ENCODE data around the gene RPL18.
"Not testable (repeated sequence)": the region's sequence is repeated elsewhere in the genome, so short reads cannot be mapped to it uniquely, and the experiment has no call there.

Gene RPL18

GRCh38 chr19:48634424-48635262 is 15.7 kb upstream of the RPL18 start:
- FAIRE-seq: peak; percentile 99
- peak; percentile 83 for DNase-seq (ENCODE audit: insufficient read length)

GRCh38 chr19:48634036-48634342 is 15.0 kb upstream of the RPL18 start:
- FAIRE-seq (no peak), DNase-seq (ENCODE audit: insufficient read length) (no peak)
- no peak for TF ChIP-seq TAF1 (IDR thresholded peaks at IDR 0.05; ENCODE audit: borderline replicate concordance, low read depth, low read length)

More at GRCh38 chr19:48634424-48635262, 15.7 kb upstream of the RPL18 start:
- TF ChIP-seq POLR2A (IDR thresholded peaks at IDR 0.05; ENCODE audit: low read depth, low read length) (peak; percentile 67; the same call in 1 of the 2 replicates), TAF1 (IDR thresholded peaks at IDR 0.05; ENCODE audit: borderline replicate concordance, low read depth, low read length) (0 out of 2 replicates have a peak, but pooled peaks have one; percentile 20), POLR2AphosphoS5 (IDR thresholded peaks at IDR 0.05; ENCODE audit: low read depth, low read length) (peak; percentile 78)

GRCh38 chr19:48633148-48634035 is 14.4 kb upstream of the RPL18 start:
- FAIRE-seq: no peak
- no peak for TF ChIP-seq POLR2A (IDR thresholded peaks at IDR 0.05; ENCODE audit: low read depth, low read length)
- DNase-seq (ENCODE audit: insufficient read length): no peak

GRCh38 chr19:48632692-48633147 is 13.7 kb upstream of the RPL18 start:
- FAIRE-seq (no peak), DNase-seq (ENCODE audit: insufficient read length) (no peak)
- no peak for TF ChIP-seq POLR2A (IDR thresholded peaks at IDR 0.05; ENCODE audit: low read depth, low read length)
- TF ChIP-seq TAF1 (IDR thresholded peaks at IDR 0.05; ENCODE audit: borderline replicate concordance, low read depth, low read length): no peak
- TF ChIP-seq POLR2AphosphoS5 (IDR thresholded peaks at IDR 0.05; ENCODE audit: low read depth, low read length): no peak

GRCh38 chr19:48632286-48632685 is 13.3 kb upstream of the RPL18 start:
- not testable (repeated sequence) for DNase-seq (ENCODE audit: insufficient read length); FAIRE-seq

- TF ChIP-seq POLR2AphosphoS5 (IDR thresholded peaks at IDR 0.05; ENCODE audit: low read depth, low read length) (no peak), POLR2A (IDR thresholded peaks at IDR 0.05; ENCODE audit: low read depth, low read length) (no peak), TAF1 (IDR thresholded peaks at IDR 0.05; ENCODE audit: borderline replicate concordance, low read depth, low read length) (no peak)
- FAIRE-seq (no peak), DNase-seq (ENCODE audit: insufficient read length) (no peak)
Measured at GRCh38 chr19:48631225-48631624, 12.2 kb upstream of the RPL18 start.

GRCh38 chr19:48630296-48631063 is 11.5 kb upstream of the RPL18 start:
- TF ChIP-seq POLR2AphosphoS5 (IDR thresholded peaks at IDR 0.05; ENCODE audit: low read depth, low read length) (no peak), POLR2A (IDR thresholded peaks at IDR 0.05; ENCODE audit: low read depth, low read length) (no peak; the same call in 1 of the 2 replicates), TAF1 (IDR thresholded peaks at IDR 0.05; ENCODE audit: borderline replicate concordance, low read depth, low read length) (no peak)
- DNase-seq (ENCODE audit: insufficient read length) (no peak), FAIRE-seq (no peak)

GRCh38 chr19:48629599-48630295 is 10.8 kb upstream of the RPL18 start:
- FAIRE-seq (peak; percentile 5), DNase-seq (ENCODE audit: insufficient read length) (no peak)
- TF ChIP-seq POLR2A (IDR thresholded peaks at IDR 0.05; ENCODE audit: low read depth, low read length) (no peak; the same call in 1 of the 2 replicates), POLR2AphosphoS5 (IDR thresholded peaks at IDR 0.05; ENCODE audit: low read depth, low read length) (no peak)

- TF ChIP-seq POLR2AphosphoS5 (IDR thresholded peaks at IDR 0.05; ENCODE audit: low read depth, low read length): no peak
- no peak for TF ChIP-seq POLR2A (IDR thresholded peaks at IDR 0.05; ENCODE audit: low read depth, low read length)
- no peak for TF ChIP-seq TAF1 (IDR thresholded peaks at IDR 0.05; ENCODE audit: borderline replicate concordance, low read depth, low read length)
- DNase-seq (ENCODE audit: insufficient read length): no peak
- FAIRE-seq: no peak
Measured at GRCh38 chr19:48629297-48629598, 10.3 kb upstream of the RPL18 start.

GRCh38 chr19:48628486-48629296 is 9.7 kb upstream of the RPL18 start:
- DNase-seq (ENCODE audit: insufficient read length) (no peak), FAIRE-seq (no peak)
- no peak for TF ChIP-seq POLR2AphosphoS5 (IDR thresholded peaks at IDR 0.05; ENCODE audit: low read depth, low read length)
- TF ChIP-seq POLR2A (IDR thresholded peaks at IDR 0.05; ENCODE audit: low read depth, low read length): no peak
- no peak for TF ChIP-seq TAF1 (IDR thresholded peaks at IDR 0.05; ENCODE audit: borderline replicate concordance, low read depth, low read length)
